Fibroblast of skin of right biceps (primary cell): Measurements from ENCODE around the gene SMIM22.
"Not testable (repeated sequence)": the region's sequence is repeated elsewhere in the genome, so short reads cannot be mapped to it uniquely, and the experiment has no call there.

Source experiments
- DNase-seq: peaks from one replicate; pipeline ENCODE4 v3.0.0-alpha.2; 2013

Gene SMIM22

GRCh38 chr16:4769306-4769638 lies 25.9 kb upstream of the SMIM22 start:
- no peak for DNase-seq

GRCh38 chr16:4771646-4772045 lies 23.5 kb upstream of the SMIM22 start:
- no peak for DNase-seq

- no peak for DNase-seq
Measured at GRCh38 chr16:4772351-4772750, 22.8 kb upstream of the SMIM22 start.

- no peak for DNase-seq
Measured at GRCh38 chr16:4775005-4775404, 20.2 kb upstream of the SMIM22 start.

GRCh38 chr16:4776141-4776705 lies 18.9 kb upstream of the SMIM22 start:
- no peak for DNase-seq

GRCh38 chr16:4777339-4778049 lies 17.7 kb upstream of the SMIM22 start:
- DNase-seq = no peak

GRCh38 chr16:4778050-4778392 lies 17.1 kb upstream of the SMIM22 start:
- DNase-seq = no peak

GRCh38 chr16:4780235-4780634 lies 14.9 kb upstream of the SMIM22 start:
- no peak for DNase-seq

GRCh38 chr16:4783251-4783950 lies 11.8 kb upstream of the SMIM22 start:
- DNase-seq = no peak

- no peak for DNase-seq
Measured at GRCh38 chr16:4783951-4784336, 11.2 kb upstream of the SMIM22 start.

GRCh38 chr16:4784444-4784987 lies 10.7 kb upstream of the SMIM22 start:
- DNase-seq = not testable (repeated sequence)

GRCh38 chr16:4785758-4786433 lies 9.3 kb upstream of the SMIM22 start:
- DNase-seq = no peak

GRCh38 chr16:4787068-4787467 lies 8.1 kb upstream of the SMIM22 start:
- DNase-seq = no peak

- no peak for DNase-seq
Measured at GRCh38 chr16:4787627-4788482, 7.3 kb upstream of the SMIM22 start, which contains the start of gene SEPTIN12. TSS of gene SEPTIN12 (minus strand) at chr16:4788345. CDS start at chr16:4787645, 700 bp downstream.

- no peak for DNase-seq
Measured at GRCh38 chr16:4788489-4788889, 6.7 kb upstream of the SMIM22 start.

GRCh38 chr16:4788910-4789309 lies 6.3 kb upstream of the SMIM22 start:
- no peak for DNase-seq

- DNase-seq = no peak
Measured at GRCh38 chr16:4790261-4790660, 4.9 kb upstream of the SMIM22 start.

- DNase-seq = no peak
Measured at GRCh38 chr16:4790871-4791270, 4.3 kb upstream of the SMIM22 start.

GRCh38 chr16:4792951-4793513 lies 2.1 kb upstream of the SMIM22 start:
- no peak for DNase-seq

GRCh38 chr16:4795828-4796572 lies 831 bp downstream of the SMIM22 start:
- no peak for DNase-seq
